LNCAP (cell line): Measurements from ENCODE around the gene CNN2.

Experiments
- CTCF ChIP-seq: fragments of 450-650 bp; IDR thresholded peaks from 2 replicates; pipeline ENCODE4 v1.5.1; 2017; ENCODE audit warnings: mild to moderate bottlenecking

Gene CNN2

GRCh38 chr19:992670-993055 is 33.7 kb upstream of the CNN2 start:
- TF ChIP-seq CTCF = no peak

GRCh38 chr19:993361-993830 is 33.0 kb upstream of the CNN2 start:
- no peak for TF ChIP-seq CTCF

- TF ChIP-seq CTCF = no peak
Measured at GRCh38 chr19:993831-994393, 32.5 kb upstream of the CNN2 start.

GRCh38 chr19:994516-994915 is 31.9 kb upstream of the CNN2 start:
- TF ChIP-seq CTCF = no peak

GRCh38 chr19:995051-995827 is 31.2 kb upstream of the CNN2 start:
- no peak for TF ChIP-seq CTCF

- no peak for TF ChIP-seq CTCF
Measured at GRCh38 chr19:996051-996838, 30.2 kb upstream of the CNN2 start.

- TF ChIP-seq CTCF = no peak
Measured at GRCh38 chr19:998064-998463, 28.3 kb upstream of the CNN2 start.
